Effector memory CD4-positive, alpha-beta T cell (primary cell): ENCODE data around the gene SPRYD3.

Experiments
- DNase-seq, 3 donors: peaks; one replicate each; pipeline ENCODE4 v3.0.0-alpha.2; 2020
- H3K27ac ChIP-seq: 2 replicates; pipeline ENCODE4 v1.7.0; 2013; ENCODE audit warnings: mild to moderate bottlenecking, low read length, moderate library complexity; ENCODE audit not compliant: insufficient read depth, poor library complexity, severe bottlenecking
- H3K27me3 ChIP-seq: replicated peaks from 2 replicates; pipeline ENCODE4 v1.7.0; 2013; ENCODE audit warnings: mild to moderate bottlenecking, low read length; ENCODE audit not compliant: insufficient read depth, control insufficient read depth, poor library complexity, severe bottlenecking
- H3K36me3 ChIP-seq: 2 replicates; pipeline ENCODE4 v1.7.0; 2013; ENCODE audit warnings: mild to moderate bottlenecking, low read length, moderate library complexity; ENCODE audit not compliant: control insufficient read depth, insufficient read depth
- H3K4me1 ChIP-seq: 2 replicates; pipeline ENCODE4 v1.7.0; 2013; ENCODE audit warnings: low read length, mild to moderate bottlenecking; ENCODE audit not compliant: control insufficient read depth, insufficient read depth, poor library complexity, severe bottlenecking
- H3K4me3 ChIP-seq: 2 replicates; pipeline ENCODE4 v1.7.0; 2013; ENCODE audit warnings: low read length, low read depth, mild to moderate bottlenecking; ENCODE audit not compliant: insufficient read depth, poor library complexity, severe bottlenecking
- H3K9me3 ChIP-seq: 2 replicates; pipeline ENCODE4 v1.7.0; 2013; ENCODE audit warnings: mild to moderate bottlenecking, low read length, moderate library complexity; ENCODE audit not compliant: control insufficient read depth
- total RNA-seq, 3 donors: gene quantifications; one replicate each; lab custom pipeline; 2026; lab: John Stamatoyannopoulos, UW

Gene SPRYD3, protein sequence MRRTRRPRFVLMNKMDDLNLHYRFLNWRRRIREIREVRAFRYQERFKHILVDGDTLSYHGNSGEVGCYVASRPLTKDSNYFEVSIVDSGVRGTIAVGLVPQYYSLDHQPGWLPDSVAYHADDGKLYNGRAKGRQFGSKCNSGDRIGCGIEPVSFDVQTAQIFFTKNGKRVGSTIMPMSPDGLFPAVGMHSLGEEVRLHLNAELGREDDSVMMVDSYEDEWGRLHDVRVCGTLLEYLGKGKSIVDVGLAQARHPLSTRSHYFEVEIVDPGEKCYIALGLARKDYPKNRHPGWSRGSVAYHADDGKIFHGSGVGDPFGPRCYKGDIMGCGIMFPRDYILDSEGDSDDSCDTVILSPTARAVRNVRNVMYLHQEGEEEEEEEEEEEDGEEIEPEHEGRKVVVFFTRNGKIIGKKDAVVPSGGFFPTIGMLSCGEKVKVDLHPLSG
- total RNA-seq, result 28.9 to 36.6 (median 34.2) reads per million in 3 donors

DNA sequence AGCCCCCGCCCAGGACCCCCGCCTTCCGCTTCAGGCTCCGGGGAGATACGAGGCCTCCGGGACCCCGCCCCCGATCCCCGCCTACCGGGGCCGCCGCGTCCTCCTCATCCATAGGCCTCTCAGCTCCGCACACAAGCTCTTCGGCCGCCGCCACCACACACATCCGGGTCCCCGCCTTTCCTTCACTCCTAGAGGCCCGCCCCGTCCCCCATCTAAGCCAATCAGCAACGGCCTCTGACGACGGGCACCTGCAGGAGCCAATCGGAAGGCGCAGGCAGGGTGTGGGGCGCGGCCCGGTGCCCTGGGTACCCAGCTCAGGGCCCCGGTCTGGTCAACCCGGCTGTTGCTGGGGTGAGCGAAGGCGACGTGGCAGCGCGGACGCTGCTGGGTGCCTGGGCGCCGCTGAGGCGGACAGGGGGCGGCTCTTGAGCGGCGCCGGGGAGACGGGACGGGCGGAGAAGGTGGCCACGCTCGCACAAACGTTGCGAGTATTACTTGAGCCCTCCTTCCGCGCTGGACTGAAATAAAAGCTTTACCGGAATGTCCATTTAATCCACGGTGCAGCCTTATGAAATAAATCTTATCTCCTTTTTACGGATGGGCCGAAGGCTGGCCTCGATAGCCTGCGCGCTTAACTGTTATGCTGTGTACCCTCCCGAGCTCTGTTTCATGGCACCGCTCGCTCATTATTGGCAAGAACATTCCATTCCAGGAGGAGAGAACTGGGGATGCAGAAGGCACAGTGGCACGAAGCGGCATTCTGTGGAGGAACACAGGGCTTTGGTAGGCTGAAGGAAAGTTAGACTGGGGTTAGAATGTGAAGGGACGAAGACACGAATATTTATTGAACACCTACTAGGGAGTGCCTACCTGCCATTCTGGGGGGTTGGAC, at the start of gene SPRYD3:
Gene SPRYD3 (minus strand): TSS at position 165 of the 892 bp plus-strand sequence. CDS start 57 bp downstream, at position 108.
- peak within 1 kb of the TSS; percentile 95 for H3K4me3 ChIP-seq
- no peaks in the 10 kb centered on the region for H3K27me3 ChIP-seq
- peak within 1 kb of the TSS; percentile 84 for H3K27ac ChIP-seq
- H3K36me3 ChIP-seq, result peaks cover 26% of the 10 kb centered on the region
- H3K9me3 ChIP-seq, result no peaks in the 10 kb centered on the region
- H3K4me1 ChIP-seq, result peaks cover 16% of the 10 kb centered on the region
- DNase-seq, result peak; percentile 94 to 97 (median 95)

DNA sequence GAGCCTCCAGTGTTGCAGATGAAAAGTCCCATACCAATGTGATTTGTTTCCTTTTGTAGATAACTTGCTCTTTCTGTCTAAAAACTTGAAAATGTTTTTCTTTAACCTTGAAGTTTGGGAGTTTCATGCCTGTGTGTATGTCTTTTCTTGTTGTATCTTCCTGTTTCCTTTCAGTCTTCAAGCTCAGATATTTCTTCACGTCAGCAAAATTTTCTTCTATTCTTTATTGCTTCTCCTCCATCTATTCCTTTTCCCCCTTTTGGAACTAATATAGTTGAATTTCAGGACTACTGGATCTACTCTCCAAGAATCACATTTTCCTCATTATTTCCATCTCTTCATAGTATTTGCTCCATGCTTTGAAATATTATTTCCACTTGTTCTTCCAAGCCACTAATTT, 48.0 kb upstream of the SPRYD3 start:
- Histone ChIP-seq H3K4me3 (no peak overlapping the region), H3K9me3 (no peaks in the 10 kb centered on the region), H3K27me3 (no peaks in the 10 kb centered on the region)

DNA sequence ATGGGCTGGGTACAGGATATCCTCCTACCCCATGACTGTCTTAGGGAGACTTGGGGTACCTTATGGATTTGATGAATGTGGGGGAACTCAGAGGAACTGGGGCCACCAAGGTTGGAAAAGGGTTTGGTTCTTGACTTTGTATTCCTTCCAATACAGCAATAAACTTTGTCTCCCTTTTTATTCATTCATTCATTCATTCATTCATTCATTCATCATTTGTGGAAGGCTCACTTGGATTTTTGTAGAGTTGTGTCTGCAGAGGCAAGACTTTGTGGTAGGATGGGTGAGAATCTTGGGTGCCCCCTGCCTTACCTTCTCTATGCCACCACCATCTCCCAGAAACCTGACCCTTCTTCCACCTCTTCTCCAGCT, 45.1 kb upstream of the SPRYD3 start:
- no peak for DNase-seq
- H3K27me3 ChIP-seq, result no peaks in the 10 kb centered on the region

More for the DNA sequence above, 48.0 kb upstream of the SPRYD3 start:
- H3K27ac ChIP-seq, result no peak overlapping the region
- no peaks in the 10 kb centered on the region for H3K36me3 ChIP-seq
- H3K4me1 ChIP-seq, result no peaks in the 10 kb centered on the region
- DNase-seq, result no peak

DNA sequence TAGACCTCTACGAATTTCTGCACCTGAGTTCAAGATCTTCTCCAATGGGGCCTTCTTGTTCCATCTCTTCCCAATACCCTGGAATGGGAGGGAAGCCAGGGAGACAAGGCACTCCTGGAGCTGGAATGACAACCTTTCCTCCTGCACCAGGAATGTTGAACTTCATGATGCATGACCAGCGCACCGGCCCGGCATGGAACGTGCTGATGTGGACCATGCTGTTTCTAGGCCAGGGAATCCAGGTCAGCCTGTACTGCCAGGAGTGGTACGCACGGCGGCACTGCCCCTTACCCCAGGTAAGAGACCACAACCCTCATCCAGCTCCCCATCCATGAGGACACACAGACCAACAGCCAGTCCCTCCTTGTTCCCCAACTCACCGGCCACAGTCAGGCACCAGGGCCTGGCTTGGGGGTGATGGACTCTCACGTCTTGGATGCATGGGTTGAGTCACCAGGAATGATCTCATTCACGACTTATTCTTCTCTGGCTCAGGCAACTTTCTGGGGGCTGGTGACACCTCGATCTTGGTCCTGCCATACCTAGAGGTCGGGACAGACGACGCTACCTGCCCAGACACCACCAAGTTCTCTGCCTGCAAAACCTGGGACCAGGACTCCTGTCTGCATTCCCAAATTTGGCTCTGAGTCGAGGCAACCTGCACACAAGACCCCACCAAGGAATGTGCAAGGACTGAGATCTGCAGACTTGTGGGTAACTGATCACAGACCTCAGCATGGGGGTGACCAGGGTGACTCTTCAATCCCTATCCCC, 44.6 kb upstream of the SPRYD3 start:
- Histone ChIP-seq H3K36me3 (no peaks in the 10 kb centered on the region), H3K27ac (no peak overlapping the region), H3K4me3 (no peak overlapping the region), H3K27me3 (no peaks in the 10 kb centered on the region), H3K9me3 (no peaks in the 10 kb centered on the region), H3K4me1 (no peaks in the 10 kb centered on the region)
- DNase-seq, result no peak

More for the DNA sequence above, 45.1 kb upstream of the SPRYD3 start:
- no peaks in the 10 kb centered on the region for H3K36me3 ChIP-seq
- no peak overlapping the region for H3K4me3 ChIP-seq
- no peak overlapping the region for H3K27ac ChIP-seq
- H3K9me3 ChIP-seq, result no peaks in the 10 kb centered on the region
- H3K4me1 ChIP-seq, result no peaks in the 10 kb centered on the region

DNA sequence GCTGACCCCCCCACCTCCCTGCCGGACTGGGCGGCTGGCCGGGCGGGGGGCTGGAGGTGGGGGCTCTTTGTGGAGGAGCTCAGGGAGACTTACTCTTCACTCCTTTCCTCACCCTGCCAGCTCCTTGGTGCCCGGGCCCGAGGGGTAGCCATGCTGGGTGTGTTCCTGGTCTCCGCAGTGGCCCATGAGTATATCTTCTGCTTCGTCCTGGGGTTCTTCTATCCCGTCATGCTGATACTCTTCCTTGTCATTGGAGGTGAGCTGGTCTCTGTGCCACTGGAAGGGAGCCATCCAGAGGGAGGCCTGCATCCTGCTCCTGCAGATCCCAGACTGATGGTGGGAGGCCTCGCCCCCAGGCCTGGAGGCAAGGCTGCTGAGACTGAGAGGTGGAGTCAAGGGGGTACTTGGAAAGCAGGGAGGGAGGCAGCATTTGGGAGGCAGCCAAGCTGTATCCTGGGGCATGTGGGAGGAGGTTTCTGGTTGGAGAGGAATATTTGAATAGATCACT, 43.8 kb upstream of the SPRYD3 start:
- no peak for DNase-seq

DNA sequence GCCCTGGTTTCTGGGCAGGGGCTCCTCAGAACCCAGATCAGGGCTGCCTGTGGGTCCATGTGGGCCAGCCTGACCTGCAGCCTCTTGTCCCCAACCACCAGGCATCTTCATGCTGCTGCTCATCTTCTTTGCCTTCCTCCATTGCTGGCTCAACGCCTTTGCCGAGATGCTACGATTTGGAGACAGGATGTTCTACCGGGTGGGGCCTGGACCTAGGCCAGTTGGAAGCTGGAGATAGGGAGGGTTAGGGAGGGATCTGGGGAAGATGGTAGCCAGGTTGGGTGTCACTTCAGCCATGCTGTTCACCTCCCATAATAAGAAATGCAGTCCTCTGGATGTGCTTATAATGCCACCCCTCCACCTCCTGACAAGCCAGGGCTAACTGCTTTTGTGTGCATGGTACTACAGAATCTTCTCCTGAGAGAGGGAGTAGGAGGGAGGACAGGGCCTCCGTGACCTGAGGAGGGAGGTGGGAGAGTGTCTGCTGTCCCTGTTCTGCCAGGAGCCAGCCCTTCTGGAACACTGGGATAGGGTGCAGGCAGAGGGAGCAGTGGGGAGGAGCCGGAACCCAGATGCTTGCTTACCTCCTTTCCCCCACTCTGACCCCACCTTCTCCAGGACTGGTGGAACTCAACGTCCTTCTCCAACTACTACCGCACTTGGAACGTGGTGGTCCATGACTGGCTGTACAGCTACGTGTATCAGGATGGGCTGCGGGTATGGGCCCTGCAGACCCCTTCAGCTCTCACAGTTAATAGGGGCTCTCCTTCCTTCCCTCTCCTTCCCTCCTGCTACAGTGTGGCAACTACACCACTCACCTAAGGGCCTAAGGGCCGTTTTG, 41.7 kb upstream of the SPRYD3 start:
- Histone ChIP-seq H3K27me3 (no peaks in the 10 kb centered on the region), H3K4me3 (no peak overlapping the region), H3K36me3 (no peaks in the 10 kb centered on the region), H3K4me1 (no peaks in the 10 kb centered on the region), H3K27ac (no peak overlapping the region), H3K9me3 (no peaks in the 10 kb centered on the region)
- no peak for DNase-seq

More for the DNA sequence above, 43.8 kb upstream of the SPRYD3 start:
- Histone ChIP-seq H3K4me3 (no peak overlapping the region), H3K9me3 (no peaks in the 10 kb centered on the region), H3K27ac (no peak overlapping the region), H3K4me1 (no peaks in the 10 kb centered on the region), H3K27me3 (no peaks in the 10 kb centered on the region), H3K36me3 (no peaks in the 10 kb centered on the region)

DNA sequence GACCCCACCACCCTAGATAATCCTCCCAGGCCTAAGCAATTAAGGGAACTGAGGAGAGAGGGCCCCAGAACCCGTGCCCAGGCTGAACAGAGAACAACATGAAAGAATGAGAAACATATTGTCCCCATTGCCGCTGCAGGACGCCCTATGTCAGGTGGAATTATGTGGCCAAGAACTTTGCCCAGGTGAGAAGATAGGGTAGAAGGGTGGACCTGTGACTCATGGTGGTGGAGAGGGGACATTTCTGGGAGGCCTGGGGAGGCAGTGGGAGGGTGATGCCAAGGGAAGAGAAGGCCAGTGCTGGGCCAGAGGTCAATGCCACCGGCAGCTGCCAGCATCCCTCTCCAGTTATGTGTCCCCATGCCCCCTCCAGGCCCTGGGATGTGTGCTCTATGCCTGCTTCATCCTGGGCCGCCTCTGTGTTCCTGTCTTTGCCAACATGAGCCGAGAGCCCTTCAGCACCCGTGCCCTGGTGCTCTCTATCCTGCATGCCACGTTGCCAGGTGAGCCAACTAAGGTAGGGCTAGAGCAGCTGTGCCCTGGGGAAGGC, 39.6 kb upstream of the SPRYD3 start:
- no peaks in the 10 kb centered on the region for H3K36me3 ChIP-seq
- H3K27me3 ChIP-seq, result no peaks in the 10 kb centered on the region
- no peak overlapping the region for H3K4me3 ChIP-seq
- H3K4me1 ChIP-seq, result no peaks in the 10 kb centered on the region
- no peak for DNase-seq
- H3K27ac ChIP-seq, result no peak overlapping the region
- no peaks in the 10 kb centered on the region for H3K9me3 ChIP-seq

DNA sequence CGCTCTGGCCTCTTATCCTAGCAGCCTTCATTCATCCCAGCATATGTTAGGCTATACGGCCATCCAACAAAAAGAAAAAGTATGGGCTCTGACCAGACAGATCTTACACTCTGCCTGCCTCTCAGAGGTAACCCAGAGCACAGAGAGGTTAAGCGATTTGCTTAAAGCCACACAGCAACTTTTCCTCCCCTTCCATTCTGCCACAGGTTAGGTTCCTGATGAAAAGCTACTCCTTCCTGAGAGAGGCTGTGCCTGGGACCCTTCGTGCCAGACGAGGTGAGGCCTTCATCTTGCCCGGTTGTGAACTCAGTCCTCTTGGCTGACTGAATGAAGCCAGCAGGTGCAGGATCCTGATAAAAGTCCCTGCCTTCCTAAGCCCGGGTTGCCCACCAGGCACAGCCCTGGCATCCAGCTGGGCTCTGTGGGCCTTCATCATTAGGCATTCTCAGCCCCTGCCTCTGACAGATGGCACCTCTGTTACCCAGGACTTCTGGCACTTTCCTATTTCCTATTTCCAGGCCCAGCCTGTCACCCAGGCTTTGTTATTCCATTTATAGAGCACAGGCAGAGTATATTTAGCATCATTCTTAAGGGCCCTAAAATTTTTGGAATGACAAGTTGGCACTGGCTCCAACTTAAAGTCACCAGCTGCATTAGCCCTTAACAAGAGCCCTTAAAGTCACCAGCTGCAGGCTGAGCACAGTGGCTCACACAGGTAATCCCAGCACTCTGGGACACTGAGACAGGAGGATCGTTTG, 36.9 kb upstream of the SPRYD3 start:
- Histone ChIP-seq H3K27me3 (no peaks in the 10 kb centered on the region), H3K36me3 (no peaks in the 10 kb centered on the region), H3K27ac (no peak overlapping the region), H3K9me3 (no peaks in the 10 kb centered on the region), H3K4me3 (no peak overlapping the region), H3K4me1 (no peaks in the 10 kb centered on the region)
- no peak for DNase-seq
